HepG2 (cell line): ENCODE results near the gene HMGCS2. TPM values are rescaled to one million over a fixed set of nuclear protein-coding genes. Genes with fewer than 3 reads are reported as not detected.

ENCODE experiments used
- ATF1 ChIP-seq: IDR thresholded peaks from 2 replicates; pipeline ENCODE4 v1.6.1; 2016; ENCODE audit warnings: mild to moderate bottlenecking, control low read depth
- CERS6 ChIP-seq: sonication (generic); formaldehyde crosslinking; IDR thresholded peaks from 2 replicates; pipeline ENCODE4 v1.5.0; 2020; ENCODE audit warnings: missing genetic modification reagents
- ELF1 ChIP-seq: sonication (generic); formaldehyde crosslinking; IDR thresholded peaks from 2 replicates; pipeline ENCODE4 v1.4.0; 2020; ENCODE audit warnings: missing genetic modification reagents
- GMEB1 ChIP-seq: sonication (generic); formaldehyde crosslinking; IDR thresholded peaks from 2 replicates; pipeline ENCODE4 v1.5.1; 2020; ENCODE audit warnings: missing genetic modification reagents, mild to moderate bottlenecking, borderline replicate concordance
- HINFP ChIP-seq: sonication (generic); formaldehyde crosslinking; IDR thresholded peaks from 2 replicates; pipeline ENCODE4 v1.4.0; 2020; ENCODE audit warnings: low read depth, mild to moderate bottlenecking, missing genetic modification reagents
- KLF16 ChIP-seq, 2 experiments: sonication (generic) in 1 of 2; formaldehyde crosslinking in 1 of 2; IDR thresholded peaks; 2 replicates each; pipeline versions ENCODE4 v1.6.1 to v1.8.0; 2016 to 2023; ENCODE audit warnings: missing genetic modification reagents in 2 of 2, missing compliant biosample characterization in 1 of 2
- NR2C2 ChIP-seq: sonication (generic); formaldehyde crosslinking; IDR thresholded peaks from 2 replicates; pipeline ENCODE4 v1.4.0; 2020; ENCODE audit warnings: missing genetic modification reagents, mild to moderate bottlenecking, moderate library complexity, borderline replicate concordance
- ONECUT2 ChIP-seq: sonication (generic); formaldehyde crosslinking; IDR thresholded peaks from 2 replicates; pipeline ENCODE4 v1.4.0; 2020; ENCODE audit warnings: missing genetic modification reagents
- POGZ ChIP-seq: sonication (generic); formaldehyde crosslinking; IDR thresholded peaks from 2 replicates; pipeline ENCODE4 v1.4.0; 2020; ENCODE audit warnings: mild to moderate bottlenecking, missing genetic modification reagents
- POLR2A ChIP-seq, 2 experiments: IDR thresholded peaks; 2 replicates each; pipeline ENCODE4 v1.6.1; 2011; ENCODE audit warnings: low read depth in 2 of 2, low read length in 2 of 2, mild to moderate bottlenecking in 1 of 2, moderate library complexity in 1 of 2; ENCODE audit not compliant: insufficient read depth in 1 of 2
- REPIN1 ChIP-seq: sonication (generic); formaldehyde crosslinking; IDR thresholded peaks from 2 replicates; pipeline ENCODE4 v1.8.0; 2022; ENCODE audit warnings: missing genetic modification reagents, low read depth, mild to moderate bottlenecking, borderline replicate concordance
- RORA ChIP-seq: sonication (generic); formaldehyde crosslinking; IDR thresholded peaks from 2 replicates; pipeline ENCODE4 v1.5.0; 2020; ENCODE audit warnings: mild to moderate bottlenecking, missing genetic modification reagents, moderate library complexity
- ZKSCAN1 ChIP-seq: fragments of 150-350 bp; IDR thresholded peaks from 2 replicates; pipeline ENCODE4 v1.6.1; 2014; ENCODE audit warnings: low read length
- ZNF142 ChIP-seq: sonication (generic); formaldehyde crosslinking; IDR thresholded peaks from 2 replicates; pipeline ENCODE4 v1.4.0; 2020; ENCODE audit warnings: missing genetic modification reagents
- ZNF260 ChIP-seq: sonication (generic); formaldehyde crosslinking; IDR thresholded peaks from 2 replicates; pipeline ENCODE4 v1.4.0; 2020; ENCODE audit warnings: missing genetic modification reagents, low read depth, mild to moderate bottlenecking, borderline replicate concordance
- ZNF282 ChIP-seq: fragments of 450-650 bp; IDR thresholded peaks from 2 replicates; pipeline ENCODE4 v1.6.1; 2018; ENCODE audit not compliant: partially characterized antibody
- ZNF382 ChIP-seq: sonication (generic); formaldehyde crosslinking; IDR thresholded peaks from 2 replicates; pipeline ENCODE4 v1.5.0; 2020; ENCODE audit warnings: missing genetic modification reagents, mild to moderate bottlenecking, borderline replicate concordance
- ZNF546 ChIP-seq: sonication (generic); formaldehyde crosslinking; conservative IDR thresholded peaks from 2 replicates; pipeline ENCODE4 v1.8.1; 2023; ENCODE audit warnings: mild to moderate bottlenecking, missing genetic modification reagents
- ZNF616 ChIP-seq: sonication (generic); formaldehyde crosslinking; IDR thresholded peaks from 2 replicates; pipeline ENCODE4 v1.5.0; 2020; ENCODE audit warnings: low read depth, mild to moderate bottlenecking, missing genetic modification reagents
- ZNF773 ChIP-seq: sonication (generic); formaldehyde crosslinking; IDR thresholded peaks from 2 replicates; pipeline ENCODE4 v1.4.0; 2020; ENCODE audit warnings: missing genetic modification reagents, borderline replicate concordance
- polyA plus RNA-seq, 8 experiments: library from polyadenylated mRNA; depleted of rRNA in 3 of 8; stranded (reverse) in 7 of 8; unstranded in 1 of 8; fragments of >200 nt; fragmentation: Illumina TruSeq in 4 of 8; extraction: Trizol in 4 of 8; gene quantifications; 2 replicates each; pipeline versions ENCODE4 v1.2.1 to v1.2.3, GENCODE V29; 2011 to 2016; ENCODE audit warnings: low read depth in 4 of 8, missing spikeins in 1 of 8, mixed read lengths in 1 of 8; ENCODE audit not compliant: insufficient read depth in 1 of 8
- total RNA-seq, 5 experiments: library from RNA; depleted of rRNA; stranded (reverse); fragments of >200 nt; fragmentation: Illumina TruSeq; extraction: Trizol; gene quantifications; 2 replicates each; pipeline ENCODE4 v1.2.3, GENCODE V29; 2016; ENCODE audit warnings: low read depth in 1 of 5

Gene HMGCS2
- total and polyA plus RNA-seq, 2 of the 13 experiments (the other 11 are each of a cell fraction or from before 2014, with no cell fraction given): 0.44 to 1.5 TPM

GRCh38 chr1:119724611-119725218, 44.0 kb downstream of the HMGCS2 start (continued):
- TF ChIP-seq ZNF142 (CRISPR knock-in tag) (no peak), ZNF282 (no peak), ELF1 (CRISPR knock-in tag) (no peak; the same call in 1 of the 2 replicates), KLF16 (CRISPR knock-in tag; IDR thresholded peaks at IDR 0.05) (0 out of 4 replicates have a peak, but pooled peaks of 1 of the 2 experiments have one; percentile 31), ZNF773 (CRISPR knock-in tag) (no peak), POLR2A (IDR thresholded peaks at IDR 0.05; ENCODE audit: insufficient read depth in 1 of 2, low read depth in 2 of 2, low read length in 2 of 2) (peak; percentile 51 to 54; a peak in 3 of 4 replicates), CERS6 (CRISPR knock-in tag) (no peak), ZKSCAN1 (peak; percentile 95), NR2C2 (CRISPR knock-in tag) (peak; percentile 68), GMEB1 (CRISPR knock-in tag) (no peak), ZNF616 (CRISPR knock-in tag) (no peak), RORA (CRISPR knock-in tag) (no peak), REPIN1 (CRISPR knock-in tag) (peak; percentile 43; the same call in 1 of the 2 replicates), POGZ (CRISPR knock-in tag) (peak; percentile 88), ZNF546 (CRISPR knock-in tag) (no peak), ATF1 (0 out of 2 replicates have a peak, but pooled peaks have one; percentile 30), HINFP (peak; percentile 72; the same call in 1 of the 2 replicates), ZNF382 (CRISPR knock-in tag) (no peak), ONECUT2 (CRISPR knock-in tag) (no peak), ZNF260 (no peak)
